PC-3 (cell line): ENCODE measurements around the gene ARHGEF25. TPM values are rescaled to one million over a fixed set of nuclear protein-coding genes. Genes with fewer than 3 reads are reported as not detected.

ENCODE experiments used
- ATAC-seq: fragments of 200-7000 bp; cut with Tn5 transposase; 2 replicates; pipeline ENCODE4 v1.9.1; 2020; ENCODE audit warnings: mild to moderate bottlenecking, moderate library complexity
- BruUV-seq: library from RNA; stranded (reverse); fragments of 400-500 nt; replicated peaks from 2 replicates; lab custom pipeline; 2021; lab: Mats Ljungman, UMichigan
- CTCF ChIA-PET: fragments of 300-600 bp; sonication (Branson Sonifier 250); formaldehyde crosslinking; loops from one replicate; lab custom pipeline; 2022; ENCODE audit warnings: antibody characterized with exemption; lab: Charles Lee
- POLR2A ChIA-PET: fragments of 300-600 bp; sonication (Branson Sonifier 250); formaldehyde crosslinking; loops from one replicate; lab custom pipeline; 2022; ENCODE audit warnings: antibody characterized with exemption; ENCODE audit not compliant: unreplicated experiment; lab: Charles Lee
- DNase-seq: peaks from one replicate; pipeline ENCODE4 v3.0.0-alpha.2; 2015
- H2AFZ ChIP-seq: fragments of 300-600 bp; sonication (generic); 2 replicates; pipeline ENCODE4 v1.6.0; 2016; ENCODE audit warnings: antibody characterized with exemption, low read length
- H3F3A ChIP-seq: fragments of 300-600 bp; sonication (generic); one replicate; pipeline ENCODE4 v1.6.0; 2017; ENCODE audit warnings: antibody characterized with exemption, low read length, control low read depth, mild to moderate bottlenecking; ENCODE audit not compliant: unreplicated experiment
- H3K27ac ChIP-seq: fragments of 300-600 bp; sonication (generic); 2 replicates; pipeline ENCODE4 v1.5.1; 2016; ENCODE audit warnings: mild to moderate bottlenecking, low read length
- H3K27me3 ChIP-seq: fragments of 300-600 bp; sonication (generic); 2 replicates; pipeline ENCODE4 v1.6.1; 2016; ENCODE audit warnings: low read length, mixed read lengths
- H3K36me3 ChIP-seq: fragments of 300-600 bp; sonication (generic); 2 replicates; pipeline ENCODE4 v1.6.1; 2016; ENCODE audit warnings: low read depth, mixed run types, low read length, mixed read lengths
- H3K4me1 ChIP-seq: fragments of 300-600 bp; sonication (generic); 2 replicates; pipeline ENCODE4 v1.5.1; 2016; ENCODE audit warnings: low read length; ENCODE audit not compliant: insufficient read depth
- H3K4me2 ChIP-seq: fragments of 300-600 bp; sonication (generic); 2 replicates; pipeline ENCODE4 v1.6.0; 2016; ENCODE audit warnings: low read length
- H3K4me3 ChIP-seq: fragments of 300-600 bp; sonication (generic); 2 replicates; pipeline ENCODE4 v1.5.1; 2016; ENCODE audit warnings: mild to moderate bottlenecking, low read length, mixed read lengths
- H3K79me2 ChIP-seq: fragments of 300-600 bp; sonication (generic); 2 replicates; pipeline ENCODE4 v1.6.1; 2017; ENCODE audit warnings: low read length, mixed read lengths
- H3K9ac ChIP-seq: fragments of 300-600 bp; sonication (generic); 2 replicates; pipeline ENCODE4 v1.6.0; 2016; ENCODE audit warnings: mild to moderate bottlenecking, low read length
- H3K9me2 ChIP-seq: fragments of 300-600 bp; sonication (generic); replicated peaks from 2 replicates; pipeline ENCODE4 v1.6.1; 2016; ENCODE audit warnings: mixed run types, low read length, mixed read lengths
- H3K9me3 ChIP-seq: fragments of 300-600 bp; sonication (generic); 2 replicates; pipeline ENCODE4 v1.6.1; 2016; ENCODE audit warnings: low read length, mixed read lengths
- H4K20me1 ChIP-seq: fragments of 300-600 bp; sonication (generic); 2 replicates; pipeline ENCODE4 v1.6.1; 2016; ENCODE audit warnings: low read length, mixed read lengths
- CTCF ChIP-seq: fragments of 300-600 bp; sonication (generic); conservative IDR thresholded peaks from 2 replicates; pipeline ENCODE4 v1.5.1; 2017; ENCODE audit warnings: antibody characterized with exemption, low read depth, mild to moderate bottlenecking, low read length
- EZH2 ChIP-seq: fragments of 300-600 bp; sonication (generic); IDR thresholded peaks from one replicate; pipeline ENCODE4 v1.6.1; 2017; ENCODE audit warnings: antibody characterized with exemption, mild to moderate bottlenecking, low read length; ENCODE audit not compliant: unreplicated experiment
- EZH2phosphoT487 ChIP-seq: fragments of 300-600 bp; sonication (generic); IDR thresholded peaks from 2 replicates; pipeline ENCODE4 v1.6.1; 2018; ENCODE audit warnings: mild to moderate bottlenecking, antibody characterized with exemption, low read length, borderline replicate concordance
- intact Hi-C: fragments of 100-400 bp; cut with micrococcal nuclease; formaldehyde crosslinking; loops from 2 replicates; pipeline ENCODE4 v1.9.0; 2023
- total RNA-seq: library from RNA; depleted of rRNA; stranded (reverse); fragments of >200 nt; gene quantifications from 2 replicates; pipeline ENCODE4 v1.2.3, GENCODE V29; 2014

The ARHGEF25 gene
- total RNA-seq, 1 experiment from 2014 or later, result 10.0 TPM

GRCh38 chr12:57614948-57615500 is 3.8 kb downstream of the ARHGEF25 start:
- ChIA-PET POLR2A (no interaction called here), CTCF (no interaction called here)
- Histone ChIP-seq H4K20me1 (no peaks in the 10 kb centered on the region), H3K79me2 (no peaks in the 10 kb centered on the region), H3K9me3 (no peaks in the 10 kb centered on the region), H2AFZ (no peak overlapping the region), H3F3A (no peaks in the 10 kb centered on the region), H3K27me3 (0 out of 2 replicates have a peak, but pooled peaks cover under 1% of the 10 kb centered on the region), H3K9me2 (no peaks in the 10 kb centered on the region), H3K4me1 (peaks cover 9% of the 10 kb centered on the region; the same call in 1 of the 2 replicates), H3K36me3 (no peaks in the 10 kb centered on the region), H3K9ac (no peak overlapping the region), H3K27ac (no peak overlapping the region), H3K4me3 (no peak overlapping the region), H3K4me2 (no peak overlapping the region)
- TF ChIP-seq CTCF (no peak), EZH2 (no peak), EZH2phosphoT487 (no peak)
- no peak for ATAC-seq
- no peak for DNase-seq
- no TSS peak for BruUV-seq
- intact Hi-C loops, result no loop called here

DNA sequence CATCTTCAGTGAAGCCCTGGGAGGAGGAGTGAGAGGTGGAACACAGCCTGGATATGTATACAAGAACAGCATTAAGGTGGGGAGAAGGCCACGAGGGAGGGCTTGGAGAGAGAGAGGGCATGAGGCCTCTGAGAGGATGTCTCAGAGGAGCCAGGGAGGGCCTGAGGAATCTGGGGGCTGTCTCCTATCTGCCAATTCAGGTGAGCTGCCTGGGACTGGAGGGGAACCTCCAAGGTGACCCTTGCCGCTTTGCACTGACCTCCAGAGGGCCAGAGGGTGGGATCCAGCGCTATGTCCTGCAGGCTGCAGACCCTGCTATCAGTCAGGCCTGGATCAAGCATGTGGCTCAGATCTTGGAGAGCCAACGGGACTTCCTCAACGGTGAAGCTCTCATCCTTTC is 4.4 kb downstream of the ARHGEF25 start:
- H4K20me1 ChIP-seq, result no peaks in the 10 kb centered on the region
- ChIA-PET CTCF (no interaction called here), POLR2A (no interaction called here)
- no peak overlapping the region for H2AFZ ChIP-seq
- TF ChIP-seq CTCF (no peak), EZH2 (no peak), EZH2phosphoT487 (no peak)
- H3K27ac ChIP-seq, result no peak overlapping the region
- no peaks in the 10 kb centered on the region for H3K79me2 ChIP-seq
- no peak for DNase-seq
- no peaks in the 10 kb centered on the region for H3K36me3 ChIP-seq
- peaks cover 7% of the 10 kb centered on the region; the same call in 1 of the 2 replicates for H3K27me3 ChIP-seq
- H3K9me2 ChIP-seq, result no peaks in the 10 kb centered on the region
- no peak overlapping the region for H3K4me3 ChIP-seq
- no peaks in the 10 kb centered on the region for H3F3A ChIP-seq
- H3K9ac ChIP-seq, result no peak overlapping the region
- peaks cover 9% of the 10 kb centered on the region; the same call in 1 of the 2 replicates for H3K4me1 ChIP-seq
- BruUV-seq, result no TSS peak
- no peak for ATAC-seq
- H3K9me3 ChIP-seq, result no peaks in the 10 kb centered on the region
- intact Hi-C loops, result no loop called here
- no peak overlapping the region for H3K4me2 ChIP-seq

- no peaks in the 10 kb centered on the region for H3K36me3 ChIP-seq
- no peak overlapping the region for H2AFZ ChIP-seq
- H3K4me2 ChIP-seq, result no peak overlapping the region
- H3K4me1 ChIP-seq, result peaks cover 6% of the 10 kb centered on the region; the same call in 1 of the 2 replicates
- no peaks in the 10 kb centered on the region for H4K20me1 ChIP-seq
- H3K9ac ChIP-seq, result no peak overlapping the region
- CTCF ChIA-PET, result no interaction called here
- BruUV-seq, result no TSS peak
- POLR2A ChIA-PET, result no interaction called here
- TF ChIP-seq EZH2 (no peak), EZH2phosphoT487 (no peak), CTCF (no peak)
- no peak overlapping the region for H3K4me3 ChIP-seq
- DNase-seq (no peak), ATAC-seq (no peak)
- H3K79me2 ChIP-seq, result no peaks in the 10 kb centered on the region
- H3K9me3 ChIP-seq, result no peaks in the 10 kb centered on the region
- intact Hi-C loops, result no loop called here
- H3K27ac ChIP-seq, result no peak overlapping the region
- H3K27me3 ChIP-seq, result peaks cover 15% of the 10 kb centered on the region
- H3K9me2 ChIP-seq, result no peaks in the 10 kb centered on the region
- no peaks in the 10 kb centered on the region for H3F3A ChIP-seq
Observed at GRCh38 chr12:57616383-57617101, 5.3 kb downstream of the ARHGEF25 start.
